B cell (primary cell): ENCODE data around the gene TMEM134.

Experiments used
- CTCF ChIP-seq: fragments of 200-600 bp; IDR thresholded peaks from one replicate; pipeline ENCODE4 v1.8.0; 2022; ENCODE audit warnings: antibody characterized with exemption, mild to moderate bottlenecking
- EZH2 ChIP-seq: IDR thresholded peaks from 2 replicates; pipeline ENCODE4 v1.6.1; 2012; ENCODE audit warnings: borderline replicate concordance, low read depth, mild to moderate bottlenecking, moderate library complexity, low read length; ENCODE audit not compliant: insufficient read depth, poor library complexity, severe bottlenecking

- TF ChIP-seq CTCF (no peak), EZH2 (no peak)
Observed at GRCh38 chr11:67492801-67493547, 23.9 kb upstream of the TMEM134 start.
